ENCODE results near the gene ZNF597. TPM values are rescaled to one million over a fixed set of nuclear protein-coding genes. Genes with fewer than 3 reads are reported as not detected.

ZNF597 gene
- total RNA-seq, 2 donors from 2014 or later, result 2.1 to 9.5 TPM

DNA sequence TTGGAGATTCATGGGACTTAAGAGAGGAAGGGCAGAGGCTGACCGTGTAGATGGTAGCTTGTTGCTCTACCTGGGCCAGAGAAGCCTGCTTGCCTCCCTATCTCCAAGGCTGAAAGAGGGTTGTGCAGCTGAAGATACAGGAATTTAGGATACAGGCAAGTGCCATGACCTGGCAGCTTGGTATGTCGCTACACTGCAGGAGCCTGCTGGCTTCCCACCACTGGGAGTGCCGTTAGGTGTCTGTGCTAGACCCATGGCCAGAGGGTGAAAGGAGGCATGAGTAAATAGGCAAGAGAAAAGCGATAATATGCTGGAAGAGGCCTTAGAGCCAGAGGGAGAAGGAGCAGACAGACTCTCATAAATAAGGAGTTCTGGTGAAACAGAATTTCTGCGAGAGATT is 10.8 kb upstream of the ZNF597 start:
- DNase-seq (ENCODE audit: low spot score), result no peak
- no peaks in the 10 kb centered on the region for H3K9me3 ChIP-seq
- intact Hi-C loops (cut with DNase I), result no loop called here
- no peaks in the 10 kb centered on the region for H3K27me3 ChIP-seq (replicated peaks; ENCODE audit: insufficient read depth)
- no peak overlapping the region for H3K27ac ChIP-seq
- H3K36me3 ChIP-seq, result no peaks in the 10 kb centered on the region
- 77% methylated on average over 5 of the region's 5 CpGs for WGBS
- no peak overlapping the region for H3K4me3 ChIP-seq
- H3K4me1 ChIP-seq (replicated peaks), result peaks cover 10% of the 10 kb centered on the region
- no peak for TF ChIP-seq POLR2A (IDR thresholded peaks at IDR 0.05)
- no peak for TF ChIP-seq POLR2AphosphoS5 (IDR thresholded peaks at IDR 0.05)
- no peak for TF ChIP-seq CTCF (IDR thresholded peaks at IDR 0.05)

- Histone ChIP-seq H3K9me3 (no peaks in the 10 kb centered on the region), H3K27ac (peak overlapping the region; percentile 57 to 61), H3K4me3 (peak overlapping the region; percentile 47), H3K36me3 (no peaks in the 10 kb centered on the region), H3K4me1 (replicated peaks) (no peaks in the 10 kb centered on the region), H3K27me3 (replicated peaks; ENCODE audit: insufficient read depth) (no peaks in the 10 kb centered on the region)
- peak in 1 of 4 experiments; percentile 32 for TF ChIP-seq CTCF (IDR thresholded peaks at IDR 0.05)
- no peak for TF ChIP-seq POLR2A (IDR thresholded peaks at IDR 0.05)
- TF ChIP-seq POLR2AphosphoS5 (IDR thresholded peaks at IDR 0.05), result no peak
- DNase-seq (ENCODE audit: low spot score), result no peak
- intact Hi-C loops (cut with DNase I), result no loop called here
- WGBS, result 67% methylated on average over 10 of the region's 10 CpGs
Observed at GRCh38 chr16:3444032-3444388, 706 bp upstream of the ZNF597 start.

- Histone ChIP-seq H3K27ac (no peak overlapping the region), H3K4me1 (replicated peaks) (no peaks in the 10 kb centered on the region), H3K27me3 (replicated peaks; ENCODE audit: insufficient read depth) (no peaks in the 10 kb centered on the region), H3K4me3 (no peak overlapping the region), H3K9me3 (no peaks in the 10 kb centered on the region), H3K36me3 (no peaks in the 10 kb centered on the region)
- intact Hi-C loops (cut with DNase I), result no loop called here
- WGBS, result 93% methylated on average over 4 of the region's 4 CpGs
- TF ChIP-seq POLR2AphosphoS5 (IDR thresholded peaks at IDR 0.05) (no peak), CTCF (IDR thresholded peaks at IDR 0.05) (no peak), POLR2A (IDR thresholded peaks at IDR 0.05) (no peak)
- DNase-seq (ENCODE audit: low spot score), result no peak
Observed at GRCh38 chr16:3439637-3440036, 3.7 kb downstream of the ZNF597 start.

DNA sequence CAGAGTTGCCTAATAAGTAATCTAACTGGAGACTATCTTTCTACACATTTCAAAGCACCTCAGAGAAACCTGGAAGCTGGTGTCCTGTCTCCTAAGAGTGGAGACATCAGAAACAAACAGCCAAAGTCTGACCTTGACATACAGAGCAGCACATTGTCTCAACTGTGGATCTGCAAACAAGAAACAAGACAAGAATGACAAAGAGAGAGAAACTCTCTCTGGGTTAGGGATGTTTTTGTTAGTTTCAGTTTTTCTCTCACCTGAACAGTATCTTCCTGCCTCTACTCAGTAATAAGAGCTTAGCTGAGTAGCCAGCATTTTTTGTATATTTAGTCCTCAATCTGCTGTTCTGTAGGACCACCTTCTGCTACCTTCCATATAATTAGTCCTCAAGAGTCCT is 8.9 kb downstream of the ZNF597 start:
- Histone ChIP-seq H3K27ac (no peak overlapping the region), H3K36me3 (no peaks in the 10 kb centered on the region), H3K27me3 (replicated peaks; ENCODE audit: insufficient read depth) (no peaks in the 10 kb centered on the region), H3K4me3 (no peak overlapping the region), H3K4me1 (replicated peaks) (no peaks in the 10 kb centered on the region), H3K9me3 (no peaks in the 10 kb centered on the region)
- intact Hi-C loops (cut with DNase I), result no loop called here
- no peak for TF ChIP-seq CTCF (IDR thresholded peaks at IDR 0.05)
- no peak for TF ChIP-seq POLR2A (IDR thresholded peaks at IDR 0.05)
- TF ChIP-seq POLR2AphosphoS5 (IDR thresholded peaks at IDR 0.05), result no peak
- DNase-seq (ENCODE audit: low spot score), result no peak

- Histone ChIP-seq H3K27me3 (replicated peaks; ENCODE audit: insufficient read depth) (no peaks in the 10 kb centered on the region), H3K9me3 (no peaks in the 10 kb centered on the region), H3K27ac (no peak overlapping the region), H3K4me1 (replicated peaks) (no peaks in the 10 kb centered on the region), H3K4me3 (no peak overlapping the region), H3K36me3 (no peaks in the 10 kb centered on the region)
- DNase-seq (ENCODE audit: low spot score), result no peak
- TF ChIP-seq CTCF (IDR thresholded peaks at IDR 0.05) (no peak), POLR2A (IDR thresholded peaks at IDR 0.05) (no peak), POLR2AphosphoS5 (IDR thresholded peaks at IDR 0.05) (no peak)
- intact Hi-C loops (cut with DNase I), result no loop called here
- WGBS, result 68% methylated on average over 25 of the region's 26 CpGs
Observed at GRCh38 chr16:3431779-3432219, 11.5 kb downstream of the ZNF597 start.

All from prostate gland (tissue), 2 donors.